Fibroblast of lung (primary cell): ENCODE measurements around the gene SART3.

ENCODE experiments used
- EZH2 ChIP-seq: IDR thresholded peaks from 2 replicates; pipeline ENCODE4 v1.5.1; 2012; ENCODE audit warnings: low read length, control low read depth, mild to moderate bottlenecking; ENCODE audit errors: missing control alignments
- TF ChIP-seq, protein P1 (sequence below), 2 donors: IDR thresholded peaks in 1 of 2; conservative IDR thresholded peaks in 1 of 2; 1 replicate in 1 of 2; 2 replicates in 1 of 2; pipeline ENCODE4 v1.5.1; 2011 to 2012; ENCODE audit warnings: low read length in 2 of 2, control low read depth in 1 of 2, inconsistent platforms in 1 of 2, low read depth in 1 of 2, mild to moderate bottlenecking in 1 of 2

GRCh38 chr12:108571609-108572165 is 10.7 kb upstream of the SART3 start:
- TF ChIP-seq, protein P1, sequence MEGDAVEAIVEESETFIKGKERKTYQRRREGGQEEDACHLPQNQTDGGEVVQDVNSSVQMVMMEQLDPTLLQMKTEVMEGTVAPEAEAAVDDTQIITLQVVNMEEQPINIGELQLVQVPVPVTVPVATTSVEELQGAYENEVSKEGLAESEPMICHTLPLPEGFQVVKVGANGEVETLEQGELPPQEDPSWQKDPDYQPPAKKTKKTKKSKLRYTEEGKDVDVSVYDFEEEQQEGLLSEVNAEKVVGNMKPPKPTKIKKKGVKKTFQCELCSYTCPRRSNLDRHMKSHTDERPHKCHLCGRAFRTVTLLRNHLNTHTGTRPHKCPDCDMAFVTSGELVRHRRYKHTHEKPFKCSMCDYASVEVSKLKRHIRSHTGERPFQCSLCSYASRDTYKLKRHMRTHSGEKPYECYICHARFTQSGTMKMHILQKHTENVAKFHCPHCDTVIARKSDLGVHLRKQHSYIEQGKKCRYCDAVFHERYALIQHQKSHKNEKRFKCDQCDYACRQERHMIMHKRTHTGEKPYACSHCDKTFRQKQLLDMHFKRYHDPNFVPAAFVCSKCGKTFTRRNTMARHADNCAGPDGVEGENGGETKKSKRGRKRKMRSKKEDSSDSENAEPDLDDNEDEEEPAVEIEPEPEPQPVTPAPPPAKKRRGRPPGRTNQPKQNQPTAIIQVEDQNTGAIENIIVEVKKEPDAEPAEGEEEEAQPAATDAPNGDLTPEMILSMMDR (conservative IDR thresholded peaks at IDR 0.05 in 1 of 2, IDR thresholded peaks at IDR 0.05 in 1 of 2; ENCODE audit: low read depth in 1 of 2, low read length in 2 of 2): no peak
- no peak for TF ChIP-seq EZH2
